GM13977 (cell line): Measurements from ENCODE around the gene BTBD7.

ENCODE experiments used
- DNase-seq: peaks from one replicate; pipeline ENCODE4 v3.0.0; 2012; ENCODE audit warnings: low spot score
- in situ Hi-C: fragments of 300-500 bp; cut with MboI; formaldehyde crosslinking; loops from one replicate; pipeline ENCODE4 v1.12.0; 2022; ENCODE audit warnings: low sequenced_read_pairs, low pct_unique_long_range_greater_than_20kb, mixed read lengths, inconsistent platforms; ENCODE audit not compliant: unreplicated experiment
- TF ChIP-seq, protein P1 (sequence below): IDR thresholded peaks from 2 replicates; pipeline ENCODE4 v1.5.1; 2012; ENCODE audit warnings: mild to moderate bottlenecking, control low read depth; ENCODE audit not compliant: insufficient read depth; ENCODE audit errors: extremely low read depth, missing control alignments

The BTBD7 gene

DNA sequence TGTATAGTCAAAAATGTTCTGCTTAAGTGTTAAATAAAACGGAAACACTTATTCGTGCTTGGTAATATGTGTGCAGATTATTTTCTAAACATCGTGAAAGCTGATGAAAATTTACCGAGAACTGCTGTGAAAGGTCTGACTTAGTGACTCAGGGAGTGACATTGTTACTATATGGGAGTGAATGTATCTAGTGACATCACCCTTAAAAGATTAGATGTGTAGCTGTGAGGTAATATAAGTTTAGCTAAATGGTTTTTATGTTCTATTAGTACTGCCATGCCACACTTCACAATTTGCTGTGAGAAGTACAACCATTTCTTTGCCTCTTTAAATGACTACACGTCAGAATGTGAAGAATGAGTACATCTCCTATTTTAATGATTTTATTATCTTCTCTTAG, 15.5 kb upstream of the BTBD7 start:
- DNase-seq = no peak
- in situ Hi-C loops = no loop called here
- TF ChIP-seq, protein P1, sequence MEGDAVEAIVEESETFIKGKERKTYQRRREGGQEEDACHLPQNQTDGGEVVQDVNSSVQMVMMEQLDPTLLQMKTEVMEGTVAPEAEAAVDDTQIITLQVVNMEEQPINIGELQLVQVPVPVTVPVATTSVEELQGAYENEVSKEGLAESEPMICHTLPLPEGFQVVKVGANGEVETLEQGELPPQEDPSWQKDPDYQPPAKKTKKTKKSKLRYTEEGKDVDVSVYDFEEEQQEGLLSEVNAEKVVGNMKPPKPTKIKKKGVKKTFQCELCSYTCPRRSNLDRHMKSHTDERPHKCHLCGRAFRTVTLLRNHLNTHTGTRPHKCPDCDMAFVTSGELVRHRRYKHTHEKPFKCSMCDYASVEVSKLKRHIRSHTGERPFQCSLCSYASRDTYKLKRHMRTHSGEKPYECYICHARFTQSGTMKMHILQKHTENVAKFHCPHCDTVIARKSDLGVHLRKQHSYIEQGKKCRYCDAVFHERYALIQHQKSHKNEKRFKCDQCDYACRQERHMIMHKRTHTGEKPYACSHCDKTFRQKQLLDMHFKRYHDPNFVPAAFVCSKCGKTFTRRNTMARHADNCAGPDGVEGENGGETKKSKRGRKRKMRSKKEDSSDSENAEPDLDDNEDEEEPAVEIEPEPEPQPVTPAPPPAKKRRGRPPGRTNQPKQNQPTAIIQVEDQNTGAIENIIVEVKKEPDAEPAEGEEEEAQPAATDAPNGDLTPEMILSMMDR = no peak

DNA sequence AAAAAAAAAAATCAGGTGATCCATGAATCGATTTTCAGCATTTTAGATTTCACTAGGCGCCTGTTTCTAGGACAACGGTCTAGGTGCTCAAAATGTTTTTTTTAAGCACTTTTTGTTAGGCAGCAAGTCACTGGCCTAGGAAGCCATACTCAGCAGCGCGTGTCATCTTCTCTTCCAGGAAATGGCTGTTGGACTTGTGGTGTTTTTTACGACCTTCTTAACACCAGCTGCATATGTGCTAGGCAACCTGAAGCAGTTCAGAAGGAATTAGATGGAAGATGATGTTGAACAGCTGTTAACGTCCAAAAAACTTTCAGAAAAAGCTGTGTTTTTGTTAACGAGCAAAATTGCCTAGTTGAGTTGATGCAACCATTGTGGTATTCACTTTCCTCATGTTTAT, 15.0 kb upstream of the BTBD7 start:
- in situ Hi-C loops = no loop called here
- DNase-seq = no peak
- TF ChIP-seq, protein P1 = no peak

DNA sequence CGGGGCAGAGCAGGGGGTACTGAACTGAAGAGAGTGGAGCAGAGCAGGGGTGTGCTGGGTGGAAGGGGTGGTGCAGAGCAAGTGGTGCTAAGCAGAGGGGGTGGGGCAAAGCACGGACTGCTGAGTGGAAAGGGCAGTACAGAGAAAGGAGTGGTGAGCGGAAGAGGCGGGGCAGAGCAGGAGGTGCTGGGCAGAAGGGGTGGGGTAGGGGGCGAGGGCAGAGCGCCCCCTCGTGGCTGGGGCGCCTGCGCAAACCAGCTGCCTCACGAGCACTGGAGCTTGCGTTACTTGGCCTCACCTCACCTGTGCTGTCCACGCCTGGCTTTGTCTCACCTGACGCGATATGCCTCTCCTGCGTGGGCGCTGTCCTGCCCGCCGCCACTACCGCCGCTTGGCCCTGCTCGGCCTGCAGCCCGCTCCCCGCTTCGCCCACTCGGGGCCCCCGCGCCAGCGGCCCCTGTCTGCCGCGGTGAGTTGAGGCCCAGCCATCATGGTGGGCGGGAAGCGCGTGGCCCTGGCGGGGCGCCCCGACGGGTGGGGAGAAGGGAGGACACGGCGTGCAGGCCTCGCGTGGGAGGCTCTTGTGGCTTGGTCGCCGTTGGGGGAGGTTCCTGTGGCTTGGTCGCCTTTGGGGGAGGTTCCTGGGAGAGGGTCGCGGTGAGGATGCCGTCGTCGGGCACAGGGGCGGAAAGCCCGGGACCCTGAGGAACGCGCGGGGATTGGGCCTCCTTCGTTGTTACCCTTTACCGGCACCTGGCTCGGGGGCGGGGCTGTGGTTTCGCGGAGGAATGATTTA, 14.3 kb upstream of the BTBD7 start, which contains the start of gene COX8C:
Gene COX8C, plus strand, starts transcription at position 257 of the 796 bp plus-strand sequence. Its CDS starts 87 bp downstream, at position 344.
- TF ChIP-seq, protein P1 = no peak
- in situ Hi-C loops = no loop called here
- no peak for DNase-seq

DNA sequence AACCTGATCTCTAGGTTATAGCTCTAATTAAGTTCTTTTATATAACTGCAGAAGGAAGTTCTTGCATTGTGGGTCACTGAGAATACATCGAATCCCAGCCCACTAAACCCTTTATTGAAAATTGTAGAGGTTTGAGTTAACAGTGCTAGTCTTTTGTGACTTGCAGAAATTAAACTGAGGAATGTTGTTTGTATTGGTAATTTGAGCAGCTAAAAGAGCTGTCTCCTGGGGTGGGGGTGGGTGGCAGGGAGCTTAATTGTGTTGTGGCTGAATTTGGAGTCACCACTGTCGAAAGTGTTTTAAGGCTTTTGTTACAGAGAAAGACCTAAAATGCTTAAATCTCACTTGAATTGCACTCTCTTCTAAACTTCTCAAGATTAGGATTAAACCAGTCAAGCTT, 11.0 kb upstream of the BTBD7 start:
- no peak for DNase-seq
- TF ChIP-seq, protein P1 = no peak
- in situ Hi-C loops = no loop called here

DNA sequence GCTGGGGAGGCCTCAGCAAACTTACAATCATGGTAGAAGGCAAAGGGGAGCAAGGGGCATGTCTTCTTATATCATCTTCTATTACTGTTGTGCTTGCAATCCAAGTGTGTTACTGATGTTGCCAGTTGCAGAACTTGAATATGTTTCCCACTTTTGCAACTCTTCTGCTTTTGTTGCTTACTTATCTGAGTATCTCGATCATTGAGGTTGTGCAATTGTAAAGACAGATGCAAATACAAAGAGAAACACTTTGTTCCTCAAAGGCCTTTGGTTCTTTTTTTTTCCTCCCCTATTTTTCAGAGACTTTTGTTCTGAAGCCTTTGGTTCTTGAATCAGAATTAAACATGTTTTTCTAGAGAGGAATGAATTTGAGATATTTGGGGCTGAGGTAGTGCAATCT, 10.4 kb upstream of the BTBD7 start:
- DNase-seq = no peak
- in situ Hi-C loops = no loop called here
- TF ChIP-seq, protein P1 = no peak

DNA sequence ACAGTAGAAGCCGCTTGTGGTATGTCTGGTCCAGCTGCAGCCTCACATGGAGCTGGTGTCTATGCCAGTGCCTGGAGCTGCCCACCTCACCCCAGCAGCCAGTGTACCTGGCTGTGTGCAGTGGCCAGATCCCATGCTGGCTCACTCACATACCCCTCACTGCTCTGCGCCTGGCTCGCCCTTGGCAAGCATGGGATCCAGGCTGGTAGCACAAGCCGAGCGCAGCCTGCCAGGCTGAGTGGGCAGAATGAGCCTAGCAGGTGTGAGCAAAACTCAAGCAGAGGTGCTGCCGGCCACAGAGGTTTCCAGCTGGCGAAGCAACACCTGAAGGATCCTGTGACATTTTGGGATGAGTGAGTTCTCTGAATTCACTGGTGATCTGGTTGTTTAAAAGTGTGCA, 5.0 kb upstream of the BTBD7 start:
- no peak for DNase-seq
- TF ChIP-seq, protein P1 = no peak
- in situ Hi-C loops = no loop called here
